ENCODE measurements around the gene EML6.

EML6 gene

DNA sequence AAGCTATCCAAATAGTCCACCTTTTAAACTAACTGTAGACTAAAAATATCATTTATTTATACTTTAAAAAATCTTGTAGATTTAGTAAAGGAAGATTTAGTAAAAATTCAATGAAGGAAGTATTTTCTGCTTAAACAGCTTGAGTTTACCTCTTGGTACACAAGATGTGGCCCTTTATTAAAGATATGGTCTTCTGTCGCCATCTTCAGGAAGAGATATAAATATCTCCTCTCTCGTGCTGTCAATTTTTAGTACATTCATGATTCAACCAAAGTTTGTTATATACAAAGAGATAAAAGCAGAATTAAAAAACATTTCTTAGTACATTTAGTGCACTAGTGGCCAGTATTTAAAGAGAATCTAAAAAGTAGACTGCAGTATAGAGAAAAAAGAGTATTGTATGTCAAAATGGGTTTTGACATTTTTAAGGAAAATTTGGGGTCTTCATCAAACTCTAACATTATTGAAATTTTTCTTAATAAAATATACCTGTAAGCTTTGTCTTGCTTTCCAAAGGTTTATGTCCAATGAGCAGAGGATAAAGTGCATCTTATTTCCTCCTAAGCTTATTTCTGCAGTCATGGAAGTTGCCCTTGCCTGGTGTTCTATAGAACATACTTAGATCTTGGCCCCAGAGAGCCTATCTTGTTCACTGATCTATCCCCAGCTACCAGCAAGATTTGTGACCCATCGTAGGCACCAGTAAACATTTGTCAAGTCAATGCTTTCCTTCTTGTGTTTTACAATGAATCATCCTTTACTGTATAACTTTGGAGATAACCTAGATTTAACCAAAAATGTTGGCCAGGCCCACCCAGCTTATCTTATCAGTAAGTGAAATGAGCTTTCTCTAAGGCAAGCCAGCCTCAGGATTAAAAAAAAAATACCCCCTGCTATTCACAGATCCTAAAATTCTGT lies 18.5 kb upstream of the EML6 start:
- DNase-seq (ENCODE audit: extremely low read depth in 1 of 2, low read depth in 1 of 2) = no peak

DNA sequence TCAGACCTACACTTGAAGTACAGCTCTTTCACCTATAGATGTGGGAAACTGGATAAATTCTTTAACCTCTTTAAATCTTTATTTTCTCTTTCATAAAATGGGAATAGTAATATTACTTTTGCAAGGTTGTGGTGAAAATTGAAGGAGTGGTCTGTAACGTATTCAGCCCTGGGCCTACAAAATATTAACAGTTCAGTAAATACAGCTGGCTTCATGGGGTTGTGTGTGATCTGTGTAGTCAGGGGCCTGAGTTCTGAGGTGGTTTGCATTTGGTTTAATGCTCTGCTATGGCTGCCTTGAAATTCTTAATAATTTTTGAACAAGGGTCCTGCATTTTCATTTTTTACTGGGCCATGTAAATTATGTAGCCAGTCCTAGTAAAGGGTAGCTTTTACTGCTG lies 16.8 kb upstream of the EML6 start:
- no peak for DNase-seq (ENCODE audit: extremely low read depth in 1 of 2, low read depth in 1 of 2)

DNA sequence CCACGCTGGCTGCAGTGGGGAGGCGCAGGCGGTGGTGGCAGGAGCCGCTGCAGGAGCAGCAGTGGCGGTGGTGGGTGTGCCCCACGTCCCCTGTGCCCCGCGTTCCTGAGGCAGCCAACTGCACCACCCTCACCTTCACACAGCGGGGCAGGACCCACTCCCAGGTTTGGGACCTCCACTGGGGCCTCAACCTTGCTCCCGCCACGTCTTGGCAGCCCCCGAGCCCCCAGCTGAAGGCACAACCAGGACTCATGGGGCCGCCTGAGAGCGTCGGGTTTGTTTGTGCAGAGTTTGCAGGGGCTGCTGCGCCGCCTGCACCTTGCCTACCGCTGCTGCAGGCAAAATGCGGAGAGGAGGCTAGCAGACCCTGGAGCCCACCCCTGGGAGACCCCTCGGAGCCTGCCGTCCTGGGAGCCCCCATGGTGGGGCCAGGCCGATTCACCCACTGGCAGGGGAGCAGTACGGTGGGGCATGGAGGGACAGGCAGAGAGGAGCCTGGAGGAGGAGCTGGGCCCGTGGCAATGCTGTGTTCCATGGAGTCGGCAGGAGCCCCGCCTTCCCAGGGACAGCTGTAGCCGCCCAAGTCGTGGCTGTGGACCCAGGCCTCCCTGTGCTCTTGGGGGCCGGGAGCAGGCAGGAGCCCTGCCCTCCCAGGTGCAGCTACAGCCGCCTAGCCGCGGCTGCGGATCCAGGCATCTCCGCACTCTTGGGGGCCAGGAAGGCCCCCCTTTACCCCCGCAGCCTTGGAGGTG lies 14.7 kb upstream of the EML6 start:
- no peak for DNase-seq (ENCODE audit: extremely low read depth in 1 of 2, low read depth in 1 of 2)

DNA sequence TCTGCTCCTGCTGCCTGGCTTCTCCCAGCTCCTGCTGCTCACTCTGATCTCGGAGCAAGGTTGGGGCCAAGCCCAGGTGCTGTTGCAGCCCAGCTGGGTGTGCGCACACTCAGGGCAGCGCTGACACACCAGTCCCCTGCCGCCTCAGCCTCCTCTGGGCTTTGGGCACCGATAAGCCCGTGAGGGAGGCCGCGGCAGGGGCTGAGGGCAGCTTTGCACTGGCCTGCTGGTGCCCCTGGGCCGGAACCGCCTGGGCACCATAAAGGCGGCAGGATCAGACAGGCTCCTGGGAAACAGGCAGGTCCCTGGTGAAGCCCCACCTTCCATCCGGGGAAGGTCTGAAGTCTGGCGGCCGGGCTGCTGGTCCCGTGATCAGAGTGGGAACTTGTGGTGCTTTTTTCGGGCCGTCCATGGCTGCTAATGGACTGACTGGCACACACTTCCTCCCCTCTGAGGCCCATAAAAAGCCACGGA lies 14.1 kb upstream of the EML6 start:
- no peak for DNase-seq (ENCODE audit: extremely low read depth in 1 of 2, low read depth in 1 of 2)

DNA sequence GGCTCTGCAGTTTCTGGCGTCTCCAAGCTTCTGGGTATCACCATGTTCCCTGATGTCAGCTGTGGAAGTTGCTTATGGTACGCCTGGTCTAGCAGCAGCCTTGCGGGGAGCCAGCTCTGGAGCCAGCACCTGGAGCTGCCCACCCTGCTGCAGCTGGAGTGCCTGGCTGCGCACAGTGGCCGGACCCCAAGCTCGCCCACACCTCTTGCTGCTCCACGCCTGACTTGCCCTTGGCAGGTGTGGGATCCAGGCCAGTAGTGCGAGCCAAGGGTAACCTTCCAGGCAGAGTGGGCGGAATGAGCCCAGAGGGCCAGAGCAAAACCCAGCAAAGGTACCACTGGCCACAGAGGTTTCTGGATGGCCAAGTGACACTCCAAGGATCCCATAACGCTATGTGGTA lies 13.2 kb upstream of the EML6 start:
- no peak for DNase-seq (ENCODE audit: extremely low read depth in 1 of 2, low read depth in 1 of 2)

DNA sequence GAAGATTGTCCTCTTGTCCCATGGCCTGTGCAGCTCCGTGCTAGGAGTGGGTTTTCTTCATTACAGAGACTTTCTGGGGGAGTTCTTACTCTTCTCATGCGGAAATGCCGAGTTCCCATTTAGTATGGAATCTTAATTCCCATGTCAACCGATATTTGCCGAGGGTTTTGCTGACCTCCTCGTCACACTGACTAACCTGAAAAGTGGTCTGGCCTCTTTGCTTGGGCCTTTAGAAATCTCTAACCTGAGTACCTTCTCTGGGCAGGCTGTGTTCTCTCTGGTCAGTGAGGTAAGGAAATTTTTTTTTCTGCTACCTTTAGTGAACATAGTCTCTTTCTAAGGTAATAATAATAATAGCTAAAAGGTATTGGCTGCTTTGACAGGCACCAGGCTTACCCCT lies 10.9 kb upstream of the EML6 start:
- DNase-seq (ENCODE audit: extremely low read depth in 1 of 2, low read depth in 1 of 2) = no peak

DNA sequence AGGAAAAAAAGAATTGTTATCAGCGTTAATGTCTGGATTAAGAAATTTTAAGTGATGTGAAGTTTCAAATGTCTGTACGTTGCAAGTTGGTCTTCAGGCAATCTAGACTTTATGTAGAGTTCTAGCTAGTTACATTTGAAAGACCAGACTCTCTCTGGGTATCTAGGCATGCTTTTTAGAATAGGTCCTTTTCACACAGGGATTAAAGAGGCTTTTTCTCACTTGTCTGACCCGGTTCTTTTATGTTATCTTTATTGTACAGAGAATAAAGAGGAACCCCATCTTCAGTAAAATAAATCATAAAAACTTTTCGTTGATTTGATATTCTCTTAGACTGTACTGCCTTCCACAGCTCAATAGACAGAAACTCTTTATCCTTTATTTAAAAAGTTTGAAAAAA lies 8.5 kb upstream of the EML6 start:
- no peak for DNase-seq (ENCODE audit: extremely low read depth in 1 of 2, low read depth in 1 of 2)

DNA sequence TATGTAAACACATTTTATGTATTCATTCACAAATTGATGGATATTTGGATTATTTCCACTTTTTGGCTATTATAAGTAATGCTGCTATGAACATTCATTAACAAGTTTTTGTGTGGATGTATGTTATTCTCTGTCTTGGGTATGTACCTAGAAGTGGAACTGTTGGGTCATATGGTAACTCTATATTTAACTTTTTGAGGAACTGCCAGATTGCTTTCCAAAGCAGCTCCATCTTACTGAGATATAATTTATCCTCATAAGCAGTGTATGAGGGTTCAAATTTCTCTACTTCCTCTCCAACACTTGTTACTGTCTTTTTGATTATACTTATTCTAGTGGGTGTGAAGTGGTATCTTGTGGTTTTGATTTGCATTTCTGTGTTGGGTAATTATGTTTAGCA lies 7.1 kb upstream of the EML6 start:
- DNase-seq (ENCODE audit: extremely low read depth in 1 of 2, low read depth in 1 of 2) = no peak

DNA sequence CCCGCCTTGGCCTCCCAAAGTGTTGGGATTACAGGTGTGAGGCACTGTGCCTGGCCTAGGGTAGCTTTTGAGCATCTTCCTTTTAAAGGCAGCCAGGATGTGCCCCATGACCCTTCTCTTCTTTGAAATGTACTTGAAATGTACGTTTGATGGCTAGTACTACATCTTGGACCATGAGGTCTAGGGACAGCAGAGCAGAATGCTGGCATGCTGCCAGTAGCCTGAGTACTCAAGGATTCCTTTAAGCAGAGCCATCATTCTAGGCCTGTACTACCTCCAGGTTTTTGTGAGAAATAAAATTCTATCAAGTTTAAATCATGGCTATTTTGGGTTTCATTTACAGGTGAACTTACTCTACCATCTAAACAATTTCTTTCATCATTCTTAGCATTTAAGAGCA lies 2.9 kb upstream of the EML6 start:
- no peak for DNase-seq (ENCODE audit: extremely low read depth in 1 of 2, low read depth in 1 of 2)

DNA sequence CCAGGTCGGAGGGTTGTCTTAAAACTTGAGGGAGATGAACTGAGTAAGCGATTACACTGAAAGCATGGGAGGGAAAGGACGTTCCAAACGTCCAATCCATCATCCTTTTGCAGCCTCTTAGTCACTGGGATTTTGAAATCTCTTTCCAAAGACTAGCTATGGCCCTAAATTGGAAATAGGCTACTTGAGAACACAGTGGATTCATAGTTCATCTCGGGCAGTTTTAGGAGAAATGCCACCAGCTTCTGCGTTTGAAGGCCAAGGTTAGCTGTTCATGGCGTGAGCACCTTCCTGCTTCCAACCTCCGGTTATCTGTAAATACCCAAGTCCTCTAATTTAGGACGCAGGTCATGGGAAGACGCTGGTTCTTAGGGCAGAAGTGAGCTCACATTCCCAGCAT lies 821 bp upstream of the EML6 start:
- DNase-seq (ENCODE audit: extremely low read depth in 1 of 2, low read depth in 1 of 2) = no peak

DNA sequence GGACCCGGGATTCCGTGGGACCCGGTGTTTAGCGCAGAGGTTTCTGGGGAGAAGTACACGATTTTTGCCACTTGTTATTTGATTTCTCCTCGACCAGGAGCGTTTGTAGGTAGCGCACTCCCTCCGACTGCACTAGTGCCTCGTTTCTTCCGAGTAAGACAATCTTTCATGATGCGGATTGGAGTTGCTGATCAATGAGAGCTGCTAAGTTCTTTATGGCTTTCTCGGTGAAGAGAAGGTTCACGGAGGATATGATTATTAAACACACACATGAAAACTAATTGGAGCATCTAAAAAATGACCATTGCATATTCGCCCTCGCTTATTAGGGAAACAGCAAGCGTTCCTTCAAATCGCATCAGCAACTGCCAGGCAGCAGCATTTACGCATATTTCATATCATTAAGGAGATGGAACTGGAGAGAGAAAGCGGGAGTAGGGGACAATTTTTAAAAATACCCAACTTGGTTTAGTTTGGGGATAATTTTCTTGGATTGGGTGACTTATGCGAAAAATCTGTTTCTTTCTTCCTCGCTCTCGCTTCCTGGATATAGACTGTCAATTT lies 616 bp downstream of the EML6 start:
- DNase-seq (ENCODE audit: extremely low read depth in 1 of 2, low read depth in 1 of 2) = no peak

DNA sequence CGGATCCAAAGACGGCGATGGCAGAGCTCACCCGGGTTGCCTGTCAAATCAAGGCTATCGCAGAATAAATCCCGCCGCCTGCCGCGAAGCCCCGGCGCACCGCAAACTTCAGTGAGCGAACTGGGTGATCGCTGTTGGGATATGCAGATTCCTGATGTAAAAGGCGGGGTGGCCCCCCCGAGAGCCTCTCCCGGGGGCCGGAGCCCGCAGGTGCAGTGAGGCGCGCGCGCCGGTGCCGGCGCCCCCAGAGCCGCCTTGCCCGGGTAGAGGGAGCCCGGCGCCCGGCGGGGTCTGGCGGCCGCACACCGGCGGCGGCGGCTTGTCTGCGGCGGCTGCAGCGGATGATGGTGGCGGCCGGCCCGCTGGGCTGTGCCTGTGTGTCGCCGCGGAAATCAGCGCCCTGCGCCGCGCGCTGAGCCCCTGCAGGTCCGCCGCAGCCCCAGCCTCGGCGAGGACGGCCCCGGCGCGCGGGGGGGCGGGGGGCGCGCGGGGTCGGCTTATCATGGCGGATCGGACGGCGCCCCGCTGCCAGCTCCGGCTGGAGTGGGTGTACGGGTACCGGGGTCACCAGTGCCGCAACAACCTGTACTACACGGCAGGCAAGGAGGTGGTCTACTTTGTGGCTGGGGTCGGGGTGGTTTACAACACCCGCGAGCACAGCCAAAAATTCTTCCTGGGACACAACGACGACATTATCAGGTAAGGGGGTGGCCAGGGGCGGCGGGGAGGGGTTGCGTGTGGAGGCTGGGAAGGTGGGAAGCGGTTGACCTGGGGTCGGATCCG lies 1.3 kb downstream of the EML6 start:
- no peak for DNase-seq (ENCODE audit: extremely low read depth in 1 of 2, low read depth in 1 of 2)

DNA sequence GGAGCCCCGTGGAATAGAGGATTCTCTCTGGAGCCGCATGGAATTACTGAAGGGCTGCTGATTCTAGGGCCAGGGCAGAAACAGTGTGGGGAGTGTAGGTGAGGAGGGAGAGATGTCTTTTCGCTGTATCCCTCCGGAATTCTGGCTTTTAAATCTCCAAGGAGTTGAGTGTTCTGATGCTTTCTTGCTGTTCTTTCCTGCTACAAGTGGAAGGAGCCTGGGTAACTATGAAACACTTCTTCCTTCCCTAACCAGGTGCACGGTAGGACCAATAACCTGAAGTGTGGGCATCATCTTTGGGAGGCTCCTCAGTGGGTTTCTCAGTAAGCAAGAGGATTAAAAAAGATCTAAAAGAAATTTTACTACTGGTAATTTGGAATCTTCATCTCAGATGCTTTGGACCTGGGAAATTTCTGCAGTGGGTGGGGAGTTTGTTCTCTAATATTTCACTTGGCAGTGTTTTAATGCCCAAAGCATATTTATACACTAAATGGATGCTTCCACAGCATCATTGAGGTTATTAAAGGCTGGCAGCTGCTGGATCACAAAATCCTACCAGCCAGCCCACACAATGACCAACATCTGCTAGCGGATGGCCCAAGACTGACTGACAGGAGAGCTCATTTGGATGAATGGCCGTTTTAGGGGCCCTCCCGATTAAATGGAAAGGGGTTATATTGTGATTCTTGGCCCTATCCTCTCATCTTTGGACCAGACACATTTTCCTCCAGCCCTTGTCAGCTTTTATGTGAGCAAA lies 2.1 kb downstream of the EML6 start:
- DNase-seq (ENCODE audit: extremely low read depth in 1 of 2, low read depth in 1 of 2) = no peak

DNA sequence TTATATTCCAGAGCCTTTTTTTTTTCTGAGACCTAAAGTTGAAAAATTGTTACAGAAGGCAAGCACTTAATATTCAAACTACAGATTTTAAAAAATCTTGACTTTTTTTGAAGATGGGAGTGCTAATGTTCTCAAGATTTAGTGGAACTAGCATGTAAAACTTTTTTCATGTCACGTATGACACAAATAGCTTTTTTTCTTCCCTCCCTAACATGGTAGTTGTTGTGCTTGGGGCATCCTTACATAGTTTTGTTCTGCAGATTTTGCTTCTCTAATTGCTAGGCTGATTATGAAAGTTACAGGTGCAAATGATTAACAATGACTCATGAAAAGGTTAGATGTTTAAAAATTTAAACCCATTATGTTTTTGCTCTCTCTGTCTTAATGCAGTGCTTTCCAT lies 3.0 kb downstream of the EML6 start:
- DNase-seq (ENCODE audit: extremely low read depth in 1 of 2, low read depth in 1 of 2) = no peak

DNA sequence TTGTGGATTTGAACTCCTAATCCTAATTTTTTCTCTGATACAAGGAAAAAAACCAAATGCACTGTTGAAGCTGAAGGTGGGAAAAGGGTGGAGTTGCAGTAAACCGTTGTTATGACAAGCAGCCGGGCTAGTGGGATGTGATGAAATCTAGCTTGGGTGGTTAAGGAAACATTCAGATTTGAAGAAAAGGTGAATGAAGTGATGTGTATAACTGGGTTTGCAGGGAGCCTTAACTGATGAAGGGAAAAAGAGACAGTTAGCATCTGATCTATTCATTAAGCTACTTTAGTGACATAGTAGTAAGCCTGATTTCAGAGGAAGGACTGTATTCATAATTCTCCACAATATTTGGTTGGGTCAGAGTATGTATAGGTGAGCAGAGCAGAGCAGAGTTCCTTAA lies 3.5 kb downstream of the EML6 start:
- DNase-seq (ENCODE audit: extremely low read depth in 1 of 2, low read depth in 1 of 2) = no peak

DNA sequence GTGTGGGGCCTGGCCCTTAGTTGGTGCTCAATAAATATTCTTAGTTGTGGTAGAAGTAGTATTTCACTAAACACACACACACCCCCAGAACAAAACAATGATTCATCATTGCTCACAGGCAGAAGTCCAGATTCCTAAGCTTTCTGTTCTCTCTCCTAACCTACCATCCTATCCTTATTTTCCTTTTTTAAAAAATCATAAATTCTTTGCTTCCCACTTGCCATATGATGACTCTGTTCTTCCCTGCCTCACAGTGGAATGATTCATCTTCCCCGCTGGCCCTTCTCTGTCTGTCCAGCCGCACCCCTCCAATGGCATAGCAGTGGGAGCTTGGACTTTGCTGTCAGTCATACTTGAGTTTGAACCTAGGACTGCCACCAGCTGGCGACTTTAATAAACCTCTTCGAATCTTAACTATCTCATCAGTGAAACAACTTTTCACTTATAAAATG lies 5.2 kb downstream of the EML6 start:
- no peak for DNase-seq (ENCODE audit: extremely low read depth in 1 of 2, low read depth in 1 of 2)

DNA sequence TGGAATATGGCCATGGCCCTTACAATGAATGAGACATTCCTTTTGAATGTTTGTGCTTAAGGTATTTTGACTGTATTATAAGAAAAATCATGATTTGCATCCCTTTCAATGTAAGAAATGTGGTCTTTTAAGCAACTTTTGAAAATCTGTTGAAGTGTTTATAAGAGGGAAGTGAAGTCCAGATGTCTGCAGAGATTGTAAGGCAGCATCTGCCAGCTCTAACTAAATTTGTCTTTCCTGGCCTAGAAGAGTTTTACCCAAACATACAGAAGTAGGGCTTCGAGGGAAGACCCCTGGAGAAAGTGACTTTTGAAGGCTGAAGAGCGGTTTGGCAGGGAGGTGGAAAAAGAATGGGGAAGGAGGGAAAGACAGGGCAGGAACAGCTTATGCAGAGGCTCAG lies 12.2 kb downstream of the EML6 start:
- no peak for DNase-seq (ENCODE audit: extremely low read depth in 1 of 2, low read depth in 1 of 2)

DNA sequence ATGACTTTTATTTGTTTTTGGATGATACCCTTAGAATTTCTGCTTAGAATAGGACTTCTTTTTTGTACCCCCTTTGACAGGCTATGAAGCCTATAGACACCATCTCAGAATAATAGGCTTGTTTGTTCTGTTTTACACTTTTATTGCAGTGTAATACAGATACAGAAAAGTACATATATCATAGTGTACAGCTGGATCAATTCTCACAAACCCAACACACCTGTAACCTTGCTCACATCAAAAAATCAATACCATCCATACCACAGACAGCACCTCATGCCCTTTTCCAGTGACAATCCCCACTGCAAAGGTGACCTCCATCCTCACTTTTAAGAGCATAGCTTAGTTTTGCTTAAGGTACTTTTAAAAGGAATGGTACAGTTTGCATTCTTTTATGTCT lies 14.8 kb downstream of the EML6 start:
- no peak for DNase-seq (ENCODE audit: extremely low read depth in 1 of 2, low read depth in 1 of 2)

DNA sequence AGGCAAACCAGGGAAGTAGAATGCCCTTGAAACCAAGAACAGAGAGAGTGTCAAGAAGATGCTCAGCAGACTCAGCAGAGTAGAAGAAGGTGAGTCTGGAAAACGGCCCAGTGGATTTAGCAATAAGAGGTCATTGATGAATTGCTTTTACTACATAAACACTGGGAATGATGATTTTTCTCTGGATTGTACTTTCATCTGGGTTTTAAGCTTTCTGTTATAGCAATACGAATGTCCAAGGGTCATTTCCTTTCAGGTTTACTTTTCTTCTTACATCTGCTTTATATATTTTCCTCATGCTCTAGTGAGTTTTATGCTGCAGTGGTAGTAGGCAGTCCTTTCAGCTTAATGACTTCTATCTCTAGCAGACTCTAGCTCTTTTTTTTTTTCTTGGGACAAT lies 16.9 kb downstream of the EML6 start:
- no peak for DNase-seq (ENCODE audit: extremely low read depth in 1 of 2, low read depth in 1 of 2)

DNA sequence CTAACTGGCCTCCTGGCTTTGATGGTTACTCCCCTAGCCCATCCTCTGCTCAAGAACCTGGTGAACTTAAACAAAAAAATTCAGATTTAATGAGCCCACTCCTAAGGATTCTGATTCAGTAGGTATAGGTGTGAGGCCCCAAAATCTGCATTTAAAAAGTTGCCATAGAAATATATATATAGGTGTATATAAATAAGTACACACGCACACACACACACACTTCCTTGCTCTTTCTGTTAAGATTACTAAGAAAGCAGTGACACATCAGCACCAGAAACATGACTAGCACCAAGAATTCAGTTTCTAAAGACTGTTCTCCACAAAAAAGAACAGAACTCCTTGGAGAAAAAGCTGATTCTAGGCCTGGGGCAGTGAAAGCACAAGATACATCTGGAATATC lies 17.8 kb downstream of the EML6 start:
- DNase-seq (ENCODE audit: extremely low read depth in 1 of 2, low read depth in 1 of 2) = no peak

Data from stimulated activated CD8-positive, alpha-beta memory T cell treated with anti-CD3 and anti-CD28 coated beads, Interleukin-7, amount 100 ng/mL, for 48 hours (primary cell).